GM23338 (cell line): ENCODE results near the gene SH3BP5. TPM values are rescaled to one million over a fixed set of nuclear protein-coding genes. Genes with fewer than 3 reads are reported as not detected.

Experiments used
- ATAC-seq: fragments of 200-7000 bp; cut with Tn5 transposase; 3 replicates; pipeline ENCODE4 v1.9.1; 2020
- DNase-seq: peaks from one replicate; pipeline ENCODE4 v3.0.0-alpha.2; 2015; ENCODE audit warnings: low spot score
- H2AFZ ChIP-seq: fragments of 200-600 bp; sonication (generic); 2 replicates; pipeline ENCODE4 v1.8.0; 2016; ENCODE audit warnings: antibody characterized with exemption, mild to moderate bottlenecking, moderate library complexity
- H3F3A ChIP-seq: fragments of 200-600 bp; sonication (generic); replicated peaks from 2 replicates; pipeline ENCODE4 v1.8.0; 2017; ENCODE audit warnings: antibody characterized with exemption, mixed run types, low read depth
- H3K27ac ChIP-seq: fragments of 200-600 bp; sonication (generic); 2 replicates; pipeline ENCODE4 v1.6.1; 2016; ENCODE audit warnings: low read depth
- H3K27me3 ChIP-seq: fragments of 200-600 bp; sonication (generic); 2 replicates; pipeline ENCODE4 v1.8.0; 2016; ENCODE audit warnings: mild to moderate bottlenecking, mixed run types, moderate library complexity; ENCODE audit not compliant: insufficient read depth
- H3K36me3 ChIP-seq: fragments of 200-600 bp; sonication (generic); 2 replicates; pipeline ENCODE4 v1.8.0; 2016; ENCODE audit warnings: mild to moderate bottlenecking; ENCODE audit not compliant: insufficient read depth
- H3K4me1 ChIP-seq: fragments of 200-600 bp; sonication (generic); 2 replicates; pipeline ENCODE4 v1.8.0; 2016; ENCODE audit warnings: mild to moderate bottlenecking, moderate library complexity; ENCODE audit not compliant: insufficient read depth
- H3K4me2 ChIP-seq: fragments of 200-600 bp; sonication (generic); 2 replicates; pipeline ENCODE4 v1.7.1; 2017; ENCODE audit warnings: mixed run types
- H3K4me3 ChIP-seq: fragments of 200-600 bp; sonication (generic); 2 replicates; pipeline ENCODE4 v1.6.1; 2016; ENCODE audit warnings: mixed run types
- H3K79me2 ChIP-seq: fragments of 200-600 bp; sonication (generic); replicated peaks from 2 replicates; pipeline ENCODE4 v1.8.0; 2017; ENCODE audit warnings: mild to moderate bottlenecking; ENCODE audit not compliant: insufficient read depth
- H3K9me2 ChIP-seq: fragments of 200-600 bp; sonication (generic); 2 replicates; pipeline ENCODE4 v1.8.0; 2017; ENCODE audit not compliant: insufficient read depth
- H4K20me1 ChIP-seq: fragments of 200-600 bp; sonication (generic); replicated peaks from 2 replicates; pipeline ENCODE4 v1.8.0; 2017; ENCODE audit warnings: mild to moderate bottlenecking; ENCODE audit not compliant: insufficient read depth
- H3K27ac Mint-ChIP-seq: 2 replicates; pipeline ENCODE4 v1.8.0; 2020; ENCODE audit warnings: inconsistent platforms, mild to moderate bottlenecking, moderate library complexity, mixed read lengths
- H3K27me3 Mint-ChIP-seq: 3 replicates; pipeline ENCODE4 v1.8.0; 2022; ENCODE audit warnings: low read depth, mild to moderate bottlenecking, moderate library complexity, mixed read lengths, inconsistent platforms; ENCODE audit not compliant: insufficient read depth, poor library complexity
- H3K36me3 Mint-ChIP-seq: 3 replicates; pipeline ENCODE4 v1.8.0; 2021; ENCODE audit warnings: low read depth, mild to moderate bottlenecking, inconsistent platforms, moderate library complexity, mixed read lengths
- H3K4me1 Mint-ChIP-seq: 3 replicates; pipeline ENCODE4 v1.8.0; 2020; ENCODE audit warnings: mild to moderate bottlenecking, inconsistent platforms, mixed read lengths
- H3K4me3 Mint-ChIP-seq: 3 replicates; pipeline ENCODE4 v1.8.0; 2021; ENCODE audit warnings: moderate library complexity, mild to moderate bottlenecking, inconsistent platforms, mixed read lengths
- H3K9me3 Mint-ChIP-seq: 3 replicates; pipeline ENCODE4 v1.8.0; 2020; ENCODE audit warnings: moderate library complexity, mild to moderate bottlenecking, inconsistent platforms, mixed read lengths
- CREB1 ChIP-seq: fragments of 250-450 bp; sonication (Bioruptor Pico); IDR thresholded peaks from 2 replicates; pipeline ENCODE4 v1.5.0; 2020; ENCODE audit warnings: low read depth, mild to moderate bottlenecking, moderate library complexity
- EZH2 ChIP-seq: fragments of 200-600 bp; sonication (generic); IDR thresholded peaks from one replicate; pipeline ENCODE4 v1.8.0; 2017; ENCODE audit warnings: antibody characterized with exemption, mild to moderate bottlenecking, low read depth; ENCODE audit not compliant: unreplicated experiment
- EZH2phosphoT487 ChIP-seq: fragments of 200-600 bp; sonication (generic); IDR thresholded peaks from one replicate; pipeline ENCODE4 v1.8.1; 2018; ENCODE audit warnings: antibody characterized with exemption; ENCODE audit not compliant: unreplicated experiment
- JUNB ChIP-seq: IDR thresholded peaks from one replicate; pipeline ENCODE4 v1.6.1; 2016; ENCODE audit warnings: antibody characterized with exemption; ENCODE audit not compliant: unreplicated experiment
- NANOG ChIP-seq: IDR thresholded peaks from 2 replicates; pipeline ENCODE4 v1.6.1; 2016; ENCODE audit warnings: antibody characterized with exemption, borderline replicate concordance
- POLR2AphosphoS5 ChIP-seq: IDR thresholded peaks from 2 replicates; pipeline ENCODE4 v1.6.1; 2016; ENCODE audit warnings: antibody characterized with exemption, low read depth
- STAT1 ChIP-seq: IDR thresholded peaks from one replicate; pipeline ENCODE4 v1.6.1; 2016; ENCODE audit warnings: antibody characterized with exemption; ENCODE audit not compliant: unreplicated experiment
- ZNF114 ChIP-seq: fragments of 250-450 bp; sonication (Bioruptor Pico); IDR thresholded peaks from 2 replicates; pipeline ENCODE4 v1.5.0; 2020; ENCODE audit warnings: mild to moderate bottlenecking, moderate library complexity
- ZNF331 ChIP-seq: fragments of 250-450 bp; sonication (Bioruptor Pico); IDR thresholded peaks from 2 replicates; pipeline ENCODE4 v1.5.0; 2020; ENCODE audit warnings: low read depth, mild to moderate bottlenecking, moderate library complexity
- polyA plus RNA-seq: library from polyadenylated mRNA; unstranded; fragments of >200 nt; fragmentation: Nextera tagmentation; extraction: Ambion mirVana; gene quantifications from 2 replicates; pipeline ENCODE4 v1.2.1, GENCODE V29; 2016
- total RNA-seq: library from RNA; depleted of rRNA; stranded (reverse); fragments of >200 nt; shearing (Covaris generic); gene quantifications from 2 replicates; pipeline ENCODE4 v1.2.3, GENCODE V29; 2014
- TF ChIP-seq, protein P1 (sequence below): IDR thresholded peaks from one replicate; pipeline ENCODE4 v1.6.1; 2018; ENCODE audit warnings: antibody characterized with exemption; ENCODE audit not compliant: unreplicated experiment
- TF ChIP-seq, protein P2 (sequence below), 2 experiments: fragments of 200-600 bp in 1 of 2; sonication (generic) in 1 of 2; conservative IDR thresholded peaks; 2 replicates each; pipeline versions ENCODE4 v1.5.1 to v1.6.1; 2016 to 2017; ENCODE audit warnings: antibody characterized with exemption in 2 of 2, low read depth in 2 of 2, mild to moderate bottlenecking in 2 of 2, moderate library complexity in 1 of 2
- TF ChIP-seq, protein P3 (sequence below): fragments of 250-450 bp; sonication (Bioruptor Pico); IDR thresholded peaks from 2 replicates; pipeline ENCODE4 v1.5.0; 2020; ENCODE audit warnings: mild to moderate bottlenecking, moderate library complexity
- TF ChIP-seq, protein P4 (sequence below): IDR thresholded peaks from 2 replicates; pipeline ENCODE4 v1.6.1; 2016; ENCODE audit warnings: antibody characterized with exemption

SH3BP5 gene
- total and polyA plus RNA-seq, 2 experiments from 2014 or later: 5.8 to 9.1 TPM

DNA sequence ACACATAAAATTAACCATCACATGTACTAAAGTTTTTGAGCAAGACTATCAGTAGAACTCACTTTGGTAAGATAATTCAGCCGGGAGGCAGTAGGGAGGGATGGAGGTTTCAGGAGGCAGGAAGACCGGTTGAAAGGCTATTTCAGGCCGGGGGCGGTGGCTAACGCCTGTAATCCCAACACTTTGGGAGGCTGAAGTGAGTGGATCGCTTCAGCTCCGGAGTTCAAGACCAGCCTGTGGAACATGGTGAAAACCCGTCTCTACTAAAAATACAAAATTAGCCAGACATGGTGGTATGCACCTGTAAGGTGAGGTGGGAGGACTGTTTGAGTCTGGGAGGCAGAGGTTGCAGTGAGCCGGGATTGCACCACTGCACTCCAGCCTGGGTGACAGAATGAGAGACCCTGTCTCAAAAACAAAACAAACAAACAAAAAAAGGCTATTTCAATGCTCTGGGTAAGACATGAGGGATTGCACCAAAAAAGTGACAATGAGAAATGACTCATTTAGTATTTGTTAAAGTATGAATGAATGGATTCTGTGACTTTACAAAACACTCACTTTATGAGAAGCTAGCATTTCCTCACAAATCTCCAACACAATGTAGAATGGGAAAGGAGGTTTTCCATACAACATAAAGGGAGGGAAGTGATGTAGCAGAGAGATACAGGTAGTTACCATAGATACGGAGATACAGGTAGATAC, 43.9 kb downstream of the SH3BP5 start:
- Histone ChIP-seq H3K36me3 (no peaks in the 10 kb centered on the region), H3K4me2 (no peak overlapping the region), H3K27ac (no peak overlapping the region), H4K20me1 (no peaks in the 10 kb centered on the region; the same call in 1 of the 2 replicates), H3K4me1 (peaks cover 3% of the 10 kb centered on the region; the same call in 1 of the 2 replicates), H3K9me2 (no peaks in the 10 kb centered on the region), H3F3A (no peaks in the 10 kb centered on the region), H2AFZ (no peak overlapping the region), H3K27me3 (no peaks in the 10 kb centered on the region), H3K79me2 (peaks cover 11% of the 10 kb centered on the region; the same call in 1 of the 2 replicates), H3K4me3 (no peak overlapping the region)
- DNase-seq (no peak), ATAC-seq (no peak)
- TF ChIP-seq ZNF114 (CRISPR knock-in tag) (no peak), NANOG (no peak), EZH2 (no peak), JUNB (no peak), CREB1 (CRISPR knock-in tag) (no peak), POLR2AphosphoS5 (no peak), ZNF331 (CRISPR knock-in tag) (no peak), EZH2phosphoT487 (no peak), STAT1 (no peak)
- TF ChIP-seq, protein P1, sequence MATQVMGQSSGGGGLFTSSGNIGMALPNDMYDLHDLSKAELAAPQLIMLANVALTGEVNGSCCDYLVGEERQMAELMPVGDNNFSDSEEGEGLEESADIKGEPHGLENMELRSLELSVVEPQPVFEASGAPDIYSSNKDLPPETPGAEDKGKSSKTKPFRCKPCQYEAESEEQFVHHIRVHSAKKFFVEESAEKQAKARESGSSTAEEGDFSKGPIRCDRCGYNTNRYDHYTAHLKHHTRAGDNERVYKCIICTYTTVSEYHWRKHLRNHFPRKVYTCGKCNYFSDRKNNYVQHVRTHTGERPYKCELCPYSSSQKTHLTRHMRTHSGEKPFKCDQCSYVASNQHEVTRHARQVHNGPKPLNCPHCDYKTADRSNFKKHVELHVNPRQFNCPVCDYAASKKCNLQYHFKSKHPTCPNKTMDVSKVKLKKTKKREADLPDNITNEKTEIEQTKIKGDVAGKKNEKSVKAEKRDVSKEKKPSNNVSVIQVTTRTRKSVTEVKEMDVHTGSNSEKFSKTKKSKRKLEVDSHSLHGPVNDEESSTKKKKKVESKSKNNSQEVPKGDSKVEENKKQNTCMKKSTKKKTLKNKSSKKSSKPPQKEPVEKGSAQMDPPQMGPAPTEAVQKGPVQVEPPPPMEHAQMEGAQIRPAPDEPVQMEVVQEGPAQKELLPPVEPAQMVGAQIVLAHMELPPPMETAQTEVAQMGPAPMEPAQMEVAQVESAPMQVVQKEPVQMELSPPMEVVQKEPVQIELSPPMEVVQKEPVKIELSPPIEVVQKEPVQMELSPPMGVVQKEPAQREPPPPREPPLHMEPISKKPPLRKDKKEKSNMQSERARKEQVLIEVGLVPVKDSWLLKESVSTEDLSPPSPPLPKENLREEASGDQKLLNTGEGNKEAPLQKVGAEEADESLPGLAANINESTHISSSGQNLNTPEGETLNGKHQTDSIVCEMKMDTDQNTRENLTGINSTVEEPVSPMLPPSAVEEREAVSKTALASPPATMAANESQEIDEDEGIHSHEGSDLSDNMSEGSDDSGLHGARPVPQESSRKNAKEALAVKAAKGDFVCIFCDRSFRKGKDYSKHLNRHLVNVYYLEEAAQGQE: no peak
- TF ChIP-seq, protein P2, sequence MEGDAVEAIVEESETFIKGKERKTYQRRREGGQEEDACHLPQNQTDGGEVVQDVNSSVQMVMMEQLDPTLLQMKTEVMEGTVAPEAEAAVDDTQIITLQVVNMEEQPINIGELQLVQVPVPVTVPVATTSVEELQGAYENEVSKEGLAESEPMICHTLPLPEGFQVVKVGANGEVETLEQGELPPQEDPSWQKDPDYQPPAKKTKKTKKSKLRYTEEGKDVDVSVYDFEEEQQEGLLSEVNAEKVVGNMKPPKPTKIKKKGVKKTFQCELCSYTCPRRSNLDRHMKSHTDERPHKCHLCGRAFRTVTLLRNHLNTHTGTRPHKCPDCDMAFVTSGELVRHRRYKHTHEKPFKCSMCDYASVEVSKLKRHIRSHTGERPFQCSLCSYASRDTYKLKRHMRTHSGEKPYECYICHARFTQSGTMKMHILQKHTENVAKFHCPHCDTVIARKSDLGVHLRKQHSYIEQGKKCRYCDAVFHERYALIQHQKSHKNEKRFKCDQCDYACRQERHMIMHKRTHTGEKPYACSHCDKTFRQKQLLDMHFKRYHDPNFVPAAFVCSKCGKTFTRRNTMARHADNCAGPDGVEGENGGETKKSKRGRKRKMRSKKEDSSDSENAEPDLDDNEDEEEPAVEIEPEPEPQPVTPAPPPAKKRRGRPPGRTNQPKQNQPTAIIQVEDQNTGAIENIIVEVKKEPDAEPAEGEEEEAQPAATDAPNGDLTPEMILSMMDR (conservative IDR thresholded peaks at IDR 0.05; ENCODE audit: low read depth in 2 of 2): no peak
- TF ChIP-seq, protein P3, sequence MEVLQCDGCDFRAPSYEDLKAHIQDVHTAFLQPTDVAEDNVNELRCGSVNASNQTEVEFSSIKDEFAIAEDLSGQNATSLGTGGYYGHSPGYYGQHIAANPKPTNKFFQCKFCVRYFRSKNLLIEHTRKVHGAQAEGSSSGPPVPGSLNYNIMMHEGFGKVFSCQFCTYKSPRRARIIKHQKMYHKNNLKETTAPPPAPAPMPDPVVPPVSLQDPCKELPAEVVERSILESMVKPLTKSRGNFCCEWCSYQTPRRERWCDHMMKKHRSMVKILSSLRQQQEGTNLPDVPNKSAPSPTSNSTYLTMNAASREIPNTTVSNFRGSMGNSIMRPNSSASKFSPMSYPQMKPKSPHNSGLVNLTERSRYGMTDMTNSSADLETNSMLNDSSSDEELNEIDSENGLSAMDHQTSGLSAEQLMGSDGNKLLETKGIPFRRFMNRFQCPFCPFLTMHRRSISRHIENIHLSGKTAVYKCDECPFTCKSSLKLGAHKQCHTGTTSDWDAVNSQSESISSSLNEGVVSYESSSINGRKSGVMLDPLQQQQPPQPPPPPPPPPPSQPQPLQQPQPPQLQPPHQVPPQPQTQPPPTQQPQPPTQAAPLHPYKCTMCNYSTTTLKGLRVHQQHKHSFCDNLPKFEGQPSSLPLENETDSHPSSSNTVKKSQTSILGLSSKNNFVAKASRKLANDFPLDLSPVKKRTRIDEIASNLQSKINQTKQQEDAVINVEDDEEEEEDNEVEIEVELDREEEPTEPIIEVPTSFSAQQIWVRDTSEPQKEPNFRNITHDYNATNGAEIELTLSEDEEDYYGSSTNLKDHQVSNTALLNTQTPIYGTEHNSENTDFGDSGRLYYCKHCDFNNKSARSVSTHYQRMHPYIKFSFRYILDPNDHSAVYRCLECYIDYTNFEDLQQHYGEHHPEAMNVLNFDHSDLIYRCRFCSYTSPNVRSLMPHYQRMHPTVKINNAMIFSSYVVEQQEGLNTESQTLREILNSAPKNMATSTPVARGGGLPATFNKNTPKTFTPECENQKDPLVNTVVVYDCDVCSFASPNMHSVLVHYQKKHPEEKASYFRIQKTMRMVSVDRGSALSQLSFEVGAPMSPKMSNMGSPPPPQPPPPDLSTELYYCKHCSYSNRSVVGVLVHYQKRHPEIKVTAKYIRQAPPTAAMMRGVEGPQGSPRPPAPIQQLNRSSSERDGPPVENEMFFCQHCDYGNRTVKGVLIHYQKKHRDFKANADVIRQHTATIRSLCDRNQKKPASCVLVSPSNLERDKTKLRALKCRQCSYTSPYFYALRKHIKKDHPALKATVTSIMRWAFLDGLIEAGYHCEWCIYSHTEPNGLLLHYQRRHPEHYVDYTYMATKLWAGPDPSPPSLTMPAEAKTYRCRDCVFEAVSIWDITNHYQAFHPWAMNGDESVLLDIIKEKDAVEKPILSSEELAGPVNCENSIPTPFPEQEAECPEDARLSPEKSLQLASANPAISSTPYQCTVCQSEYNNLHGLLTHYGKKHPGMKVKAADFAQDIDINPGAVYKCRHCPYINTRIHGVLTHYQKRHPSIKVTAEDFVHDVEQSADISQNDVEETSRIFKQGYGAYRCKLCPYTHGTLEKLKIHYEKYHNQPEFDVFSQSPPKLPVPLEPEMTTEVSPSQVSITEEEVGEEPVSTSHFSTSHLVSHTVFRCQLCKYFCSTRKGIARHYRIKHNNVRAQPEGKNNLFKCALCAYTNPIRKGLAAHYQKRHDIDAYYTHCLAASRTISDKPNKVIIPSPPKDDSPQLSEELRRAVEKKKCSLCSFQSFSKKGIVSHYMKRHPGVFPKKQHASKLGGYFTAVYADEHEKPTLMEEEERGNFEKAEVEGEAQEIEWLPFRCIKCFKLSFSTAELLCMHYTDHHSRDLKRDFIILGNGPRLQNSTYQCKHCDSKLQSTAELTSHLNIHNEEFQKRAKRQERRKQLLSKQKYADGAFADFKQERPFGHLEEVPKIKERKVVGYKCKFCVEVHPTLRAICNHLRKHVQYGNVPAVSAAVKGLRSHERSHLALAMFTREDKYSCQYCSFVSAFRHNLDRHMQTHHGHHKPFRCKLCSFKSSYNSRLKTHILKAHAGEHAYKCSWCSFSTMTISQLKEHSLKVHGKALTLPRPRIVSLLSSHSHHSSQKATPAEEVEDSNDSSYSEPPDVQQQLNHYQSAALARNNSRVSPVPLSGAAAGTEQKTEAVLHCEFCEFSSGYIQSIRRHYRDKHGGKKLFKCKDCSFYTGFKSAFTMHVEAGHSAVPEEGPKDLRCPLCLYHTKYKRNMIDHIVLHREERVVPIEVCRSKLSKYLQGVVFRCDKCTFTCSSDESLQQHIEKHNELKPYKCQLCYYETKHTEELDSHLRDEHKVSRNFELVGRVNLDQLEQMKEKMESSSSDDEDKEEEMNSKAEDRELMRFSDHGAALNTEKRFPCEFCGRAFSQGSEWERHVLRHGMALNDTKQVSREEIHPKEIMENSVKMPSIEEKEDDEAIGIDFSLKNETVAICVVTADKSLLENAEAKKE: no peak
- TF ChIP-seq, protein P4, sequence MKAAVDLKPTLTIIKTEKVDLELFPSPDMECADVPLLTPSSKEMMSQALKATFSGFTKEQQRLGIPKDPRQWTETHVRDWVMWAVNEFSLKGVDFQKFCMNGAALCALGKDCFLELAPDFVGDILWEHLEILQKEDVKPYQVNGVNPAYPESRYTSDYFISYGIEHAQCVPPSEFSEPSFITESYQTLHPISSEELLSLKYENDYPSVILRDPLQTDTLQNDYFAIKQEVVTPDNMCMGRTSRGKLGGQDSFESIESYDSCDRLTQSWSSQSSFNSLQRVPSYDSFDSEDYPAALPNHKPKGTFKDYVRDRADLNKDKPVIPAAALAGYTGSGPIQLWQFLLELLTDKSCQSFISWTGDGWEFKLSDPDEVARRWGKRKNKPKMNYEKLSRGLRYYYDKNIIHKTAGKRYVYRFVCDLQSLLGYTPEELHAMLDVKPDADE: no peak
- peaks cover 10% of the 10 kb centered on the region for H3K4me1 Mint-ChIP-seq
- no peak overlapping the region for H3K4me3 Mint-ChIP-seq
- no peaks in the 10 kb centered on the region for H3K27me3 Mint-ChIP-seq
- H3K36me3 Mint-ChIP-seq: no peaks in the 10 kb centered on the region
- no peak overlapping the region for H3K27ac Mint-ChIP-seq
- H3K9me3 Mint-ChIP-seq: no peaks in the 10 kb centered on the region
